Liver (tissue), 9 donors: Measurements from ENCODE around the gene EXOC6B. TPM values are rescaled to one million over a fixed set of nuclear protein-coding genes. Genes with fewer than 3 reads are reported as not detected.

ENCODE experiments used
- DNase-seq: peaks from one replicate; pipeline ENCODE4 v3.0.0-alpha.2; 2017; ENCODE audit warnings: low spot score
- H3K27ac ChIP-seq, 2 donors: one replicate each; pipeline ENCODE4 v1.7.0; 2013; ENCODE audit warnings: inconsistent platforms in 2 of 2, low read length in 2 of 2, control low read depth in 1 of 2, low read depth in 1 of 2, mild to moderate bottlenecking in 1 of 2
- H3K27me3 ChIP-seq, 4 donors: one replicate each; pipeline versions ENCODE4 v1.6.1 to v1.7.0; 2013; ENCODE audit warnings: low read length in 3 of 4, inconsistent platforms in 1 of 4, mild to moderate bottlenecking in 1 of 4, moderate library complexity in 1 of 4; ENCODE audit not compliant: control insufficient read depth in 4 of 4, insufficient read depth in 4 of 4
- H3K36me3 ChIP-seq, 4 donors: one replicate each; pipeline versions ENCODE4 v1.6.1 to v1.7.0; 2013; ENCODE audit warnings: low read length in 3 of 4, mild to moderate bottlenecking in 3 of 4, low read depth in 1 of 4, moderate library complexity in 1 of 4; ENCODE audit not compliant: control insufficient read depth in 4 of 4, insufficient read depth in 3 of 4
- H3K4me1 ChIP-seq, 4 donors: one replicate each; pipeline versions ENCODE4 v1.6.1 to v1.7.0; 2013; ENCODE audit warnings: low read length in 3 of 4, mild to moderate bottlenecking in 3 of 4, moderate library complexity in 1 of 4; ENCODE audit not compliant: control insufficient read depth in 4 of 4, insufficient read depth in 4 of 4
- H3K4me3 ChIP-seq, 3 donors: one replicate each; pipeline versions ENCODE4 v1.6.1 to v1.7.0; 2013; ENCODE audit warnings: low read length in 3 of 3, control low read depth in 1 of 3, low read depth in 1 of 3, mild to moderate bottlenecking in 1 of 3
- H3K9ac ChIP-seq, 2 donors: one replicate each; pipeline ENCODE4 v1.7.0; 2013; ENCODE audit warnings: low read length in 2 of 2, mild to moderate bottlenecking in 2 of 2, moderate library complexity in 2 of 2, control low read depth in 1 of 2, low read depth in 1 of 2
- H3K9me3 ChIP-seq, 4 donors: one replicate each; pipeline versions ENCODE4 v1.6.1 to v1.7.0; 2013; ENCODE audit warnings: low read length in 3 of 4; ENCODE audit not compliant: control insufficient read depth in 4 of 4
- CTCF ChIP-seq: fragments of 150-350 bp; IDR thresholded peaks from 2 replicates; pipeline ENCODE4 v1.5.1; 2017; ENCODE audit warnings: improper control_type of control experiment, low read depth, low read length; ENCODE audit not compliant: missing input control
- EGR1 ChIP-seq, 2 donors: IDR thresholded peaks; 2 replicates each; pipeline ENCODE4 v1.6.1; 2016 to 2018; ENCODE audit warnings: antibody characterized with exemption in 2 of 2, low read depth in 2 of 2
- FOXA1 ChIP-seq: IDR thresholded peaks from 2 replicates; pipeline ENCODE4 v1.6.1; 2016; ENCODE audit warnings: antibody characterized with exemption
- FOXA2 ChIP-seq: IDR thresholded peaks from 2 replicates; pipeline ENCODE4 v1.6.1; 2016; ENCODE audit warnings: antibody characterized with exemption
- GABPA ChIP-seq, 2 donors: IDR thresholded peaks in 1 of 2; conservative IDR thresholded peaks in 1 of 2; 2 replicates each; pipeline ENCODE4 v1.6.1; 2016; ENCODE audit warnings: antibody characterized with exemption in 2 of 2, mild to moderate bottlenecking in 1 of 2, moderate library complexity in 1 of 2
- HNF4A ChIP-seq, 2 donors: conservative IDR thresholded peaks; 2 replicates each; pipeline ENCODE4 v1.6.1; 2016; ENCODE audit warnings: antibody characterized with exemption in 2 of 2, mild to moderate bottlenecking in 2 of 2
- JUND ChIP-seq, 2 donors: IDR thresholded peaks; 2 replicates each; pipeline ENCODE4 v1.6.1; 2016; ENCODE audit warnings: antibody characterized with exemption in 2 of 2
- RAD21 ChIP-seq, 2 donors: IDR thresholded peaks; 2 replicates each; pipeline ENCODE4 v1.6.1; 2016; ENCODE audit warnings: antibody characterized with exemption in 2 of 2, mild to moderate bottlenecking in 2 of 2
- REST ChIP-seq: IDR thresholded peaks from 2 replicates; pipeline ENCODE4 v1.6.1; 2016; ENCODE audit warnings: antibody characterized with exemption, mild to moderate bottlenecking
- RXRA ChIP-seq, 2 donors: IDR thresholded peaks; 2 replicates each; pipeline ENCODE4 v1.6.1; 2017 to 2018; ENCODE audit warnings: antibody characterized with exemption in 2 of 2, mild to moderate bottlenecking in 1 of 2
- SP1 ChIP-seq: IDR thresholded peaks from 2 replicates; pipeline ENCODE4 v1.6.1; 2018; ENCODE audit warnings: antibody characterized with exemption, mild to moderate bottlenecking
- TAF1 ChIP-seq: conservative IDR thresholded peaks from 2 replicates; pipeline ENCODE4 v1.6.1; 2016; ENCODE audit warnings: antibody characterized with exemption, mild to moderate bottlenecking
- WGBS: extraction: QIAGEN DNeasy Blood & Tissue Kit; methylation state at CpG from one replicate; pipeline ENCODE4 v1.1.7; 2013; 5-methylcytosine and 5-hydroxymethylcytosine counted together
- polyA plus RNA-seq, 2 donors: library from polyadenylated mRNA; stranded (reverse) in 1 of 2; unstranded in 1 of 2; fragments of 200-250 nt in 1 of 2; fragments of >200 nt in 1 of 2; fragmentation: Nextera tagmentation in 1 of 2; extraction: Ambion mirVana in 1 of 2; gene quantifications; one replicate each; pipeline versions ENCODE4 v1.2.1 to v1.2.3, GENCODE V29; 2013 to 2015
- total RNA-seq, 2 donors: library from RNA; depleted of rRNA; stranded (reverse); fragments of >200 nt; gene quantifications; one replicate each; pipeline ENCODE4 v1.2.3, GENCODE V29; 2014
- TF ChIP-seq, protein P1 (sequence below): IDR thresholded peaks from 2 replicates; pipeline ENCODE4 v1.6.1; 2016; ENCODE audit warnings: antibody characterized with exemption
- TF ChIP-seq, protein P2 (sequence below): IDR thresholded peaks from 2 replicates; pipeline ENCODE4 v1.6.1; 2016; ENCODE audit warnings: antibody characterized with exemption
- TF ChIP-seq, protein P3 (sequence below): IDR thresholded peaks from 2 replicates; pipeline ENCODE4 v1.6.1; 2016; ENCODE audit warnings: antibody characterized with exemption
- donor health status: healthy.
- donor health status: healthy.
- donor health status: healthy.
- donor health status: healthy.
- donor health status: healthy.

EXOC6B gene
- total and polyA plus RNA-seq, 4 donors: 1.7 to 9.5 (median 5.5) TPM

DNA sequence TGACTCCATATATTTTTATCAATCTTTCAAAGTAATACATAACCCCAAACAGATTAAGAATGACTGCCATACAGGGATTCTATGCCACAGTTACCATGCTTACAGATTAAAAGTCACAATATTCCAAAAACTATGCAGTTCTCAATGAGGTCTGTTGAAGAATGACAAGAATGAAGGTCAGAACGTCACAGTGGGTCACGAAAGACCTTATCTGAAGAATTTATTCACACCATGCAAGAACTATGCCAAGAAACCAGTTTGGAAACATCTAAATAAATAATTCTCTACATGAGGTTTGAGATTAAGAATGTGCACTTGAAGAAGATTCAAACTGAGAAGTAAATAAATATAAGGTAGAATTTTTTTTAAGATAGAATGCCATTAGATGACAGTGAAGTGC, 253.3 kb downstream of the EXOC6B start:
- Histone ChIP-seq H3K27me3 (no peaks in the 10 kb centered on the region), H3K4me1 (no peaks in the 10 kb centered on the region), H3K9ac (no peak overlapping the region), H3K27ac (no peak overlapping the region), H3K4me3 (no peak overlapping the region), H3K36me3 (no peaks in the 10 kb centered on the region), H3K9me3 (no peaks in the 10 kb centered on the region)
- no peak for DNase-seq
- TF ChIP-seq FOXA1 (no peak), REST (no peak), CTCF (no peak), HNF4A (conservative IDR thresholded peaks at IDR 0.05) (no peak), SP1 (no peak), JUND (IDR thresholded peaks at IDR 0.05) (no peak), FOXA2 (no peak), GABPA (IDR thresholded peaks at IDR 0.05 in 1 of 2, conservative IDR thresholded peaks at IDR 0.05 in 1 of 2) (no peak), EGR1 (IDR thresholded peaks at IDR 0.05; ENCODE audit: low read depth in 2 of 2) (no peak), TAF1 (no peak)
- TF ChIP-seq, protein P1, sequence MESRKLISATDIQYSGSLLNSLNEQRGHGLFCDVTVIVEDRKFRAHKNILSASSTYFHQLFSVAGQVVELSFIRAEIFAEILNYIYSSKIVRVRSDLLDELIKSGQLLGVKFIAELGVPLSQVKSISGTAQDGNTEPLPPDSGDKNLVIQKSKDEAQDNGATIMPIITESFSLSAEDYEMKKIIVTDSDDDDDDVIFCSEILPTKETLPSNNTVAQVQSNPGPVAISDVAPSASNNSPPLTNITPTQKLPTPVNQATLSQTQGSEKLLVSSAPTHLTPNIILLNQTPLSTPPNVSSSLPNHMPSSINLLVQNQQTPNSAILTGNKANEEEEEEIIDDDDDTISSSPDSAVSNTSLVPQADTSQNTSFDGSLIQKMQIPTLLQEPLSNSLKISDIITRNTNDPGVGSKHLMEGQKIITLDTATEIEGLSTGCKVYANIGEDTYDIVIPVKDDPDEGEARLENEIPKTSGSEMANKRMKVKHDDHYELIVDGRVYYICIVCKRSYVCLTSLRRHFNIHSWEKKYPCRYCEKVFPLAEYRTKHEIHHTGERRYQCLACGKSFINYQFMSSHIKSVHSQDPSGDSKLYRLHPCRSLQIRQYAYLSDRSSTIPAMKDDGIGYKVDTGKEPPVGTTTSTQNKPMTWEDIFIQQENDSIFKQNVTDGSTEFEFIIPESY: no peak
- TF ChIP-seq, protein P2, sequence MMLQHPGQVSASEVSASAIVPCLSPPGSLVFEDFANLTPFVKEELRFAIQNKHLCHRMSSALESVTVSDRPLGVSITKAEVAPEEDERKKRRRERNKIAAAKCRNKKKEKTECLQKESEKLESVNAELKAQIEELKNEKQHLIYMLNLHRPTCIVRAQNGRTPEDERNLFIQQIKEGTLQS: no peak
- TF ChIP-seq, protein P3, sequence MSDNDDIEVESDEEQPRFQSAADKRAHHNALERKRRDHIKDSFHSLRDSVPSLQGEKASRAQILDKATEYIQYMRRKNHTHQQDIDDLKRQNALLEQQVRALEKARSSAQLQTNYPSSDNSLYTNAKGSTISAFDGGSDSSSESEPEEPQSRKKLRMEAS: no peak
- 81% methylated on average over 2 of the region's 2 CpGs for WGBS

DNA sequence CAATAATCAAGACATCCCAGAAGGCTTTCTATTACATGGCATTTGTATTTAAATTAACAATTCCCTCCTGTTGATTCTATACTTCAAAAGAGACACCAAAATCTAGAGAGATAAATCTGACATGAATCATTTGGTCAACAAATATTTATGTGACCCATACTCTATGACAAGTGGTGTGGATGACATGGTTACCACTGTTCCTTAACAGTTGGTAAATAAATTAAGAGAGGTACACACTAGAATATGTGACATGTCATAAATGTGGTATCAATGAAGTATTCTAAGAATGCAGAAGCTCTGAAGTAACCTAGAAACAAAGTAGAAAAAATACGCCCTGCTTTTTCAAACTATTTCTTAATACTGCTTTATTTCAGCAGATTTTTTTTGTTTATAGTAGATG, 255.4 kb downstream of the EXOC6B start:
- Histone ChIP-seq H3K27ac (no peak overlapping the region), H3K4me3 (no peak overlapping the region), H3K9ac (no peak overlapping the region), H3K9me3 (no peaks in the 10 kb centered on the region), H3K27me3 (no peaks in the 10 kb centered on the region), H3K36me3 (no peaks in the 10 kb centered on the region), H3K4me1 (no peaks in the 10 kb centered on the region)
- WGBS: 99% methylated on average over 1 of the region's 1 CpG
- no peak for DNase-seq
- TF ChIP-seq SP1 (no peak), FOXA2 (no peak), FOXA1 (no peak), CTCF (no peak), HNF4A (conservative IDR thresholded peaks at IDR 0.05) (no peak), RXRA (IDR thresholded peaks at IDR 0.05) (no peak), RAD21 (IDR thresholded peaks at IDR 0.05) (no peak), REST (no peak)
- TF ChIP-seq, protein P1: no peak
